ENCODE results near the gene OR4L1. TPM values are rescaled to one million over a fixed set of nuclear protein-coding genes. Genes with fewer than 3 reads are reported as not detected.

Gene OR4L1
- polyA plus RNA-seq, 3 donors from 2014 or later: not detected

Other genes with a start within 250 kb of the OR4L1 start
- gene OR4K2, start 184.9 kb upstream of the OR4L1 start, polyA plus RNA-seq: not detected
- gene OR4K5, start 139.4 kb upstream of the OR4L1 start, polyA plus RNA-seq: not detected
- gene OR4K1, start 129.1 kb upstream of the OR4L1 start, polyA plus RNA-seq: not detected
- gene OR4K15, start 84.5 kb upstream of the OR4L1 start, polyA plus RNA-seq: not detected
- not detected for gene OR4Q2, start 57.9 kb upstream of the OR4L1 start, polyA plus RNA-seq
- not detected for gene OR4K14, start 40.7 kb upstream of the OR4L1 start, polyA plus RNA-seq
- gene OR4K13, start 24.0 kb upstream of the OR4L1 start, polyA plus RNA-seq: not detected
- not detected for gene OR4K17, start 50.7 kb downstream of the OR4L1 start, polyA plus RNA-seq
- gene OR4N5, start 78.8 kb downstream of the OR4L1 start, polyA plus RNA-seq: not detected
- not detected for gene OR11G2, start 130.9 kb downstream of the OR4L1 start, polyA plus RNA-seq
- gene OR11H6, start 163.7 kb downstream of the OR4L1 start, polyA plus RNA-seq: not detected
- gene OR11H7, start 168.9 kb downstream of the OR4L1 start, polyA plus RNA-seq: not detected
- not detected for gene OR11H4, start 179.2 kb downstream of the OR4L1 start, polyA plus RNA-seq
- 10 to 100 TPM; 24.3 to 42.4 (median 25.9) TPM for gene TTC5, start 245.9 kb downstream of the OR4L1 start, polyA plus RNA-seq

Measured in immature natural killer cell (primary cell).